LNCAP (cell line): ENCODE measurements around the gene TMSB15C.
A peak's percentile ranks its signal among the peaks of the same experiment; 100 is the strongest.

ENCODE experiments used
- TF ChIP-seq, protein P1 (sequence below): fragments of 450-650 bp; IDR thresholded peaks from 2 replicates; pipeline ENCODE4 v1.5.1; 2017; ENCODE audit warnings: mild to moderate bottlenecking

Gene TMSB15C

DNA sequence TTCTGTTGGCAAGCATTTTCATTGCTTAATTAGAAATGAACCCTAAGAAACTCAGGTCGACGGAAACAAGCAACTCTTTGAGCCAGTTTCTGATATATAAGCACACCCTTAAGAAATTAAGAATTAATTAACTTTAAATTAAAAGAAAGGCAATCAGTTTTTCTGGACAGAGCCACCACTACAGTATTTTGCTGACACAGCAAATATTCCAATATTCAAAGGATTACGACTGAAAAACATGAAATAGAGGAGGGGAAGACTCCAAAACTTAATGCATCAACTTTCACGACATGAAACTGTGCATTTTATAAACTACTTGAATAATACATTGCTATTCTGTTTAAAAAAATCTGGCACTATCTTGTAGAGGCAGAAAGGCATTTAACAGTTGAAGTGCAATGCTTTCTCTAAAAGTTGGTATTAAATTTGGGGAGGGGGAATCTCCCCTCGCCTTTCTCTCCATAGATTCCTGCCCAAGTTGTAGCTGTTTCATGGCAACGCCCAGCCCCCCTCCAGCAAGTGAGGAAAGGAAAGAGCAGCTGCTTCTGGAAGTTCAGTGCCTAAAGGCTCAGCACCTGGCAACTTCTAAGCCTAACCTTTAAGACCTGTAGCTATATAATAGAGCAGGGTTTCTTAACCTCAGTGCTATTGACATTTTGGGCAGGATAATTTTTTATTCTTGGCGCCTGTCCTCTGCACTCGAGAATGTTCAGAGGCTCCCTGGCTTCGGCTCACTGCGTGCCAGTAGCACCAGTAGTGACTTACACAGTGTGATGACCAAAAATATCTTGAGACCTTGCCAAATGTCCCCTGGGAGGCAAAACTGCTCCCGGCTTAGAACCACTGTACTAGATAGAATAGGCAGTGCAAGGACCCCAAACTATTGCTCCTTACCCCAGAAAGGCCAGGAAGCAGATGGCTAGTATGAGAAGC, 29.6 kb upstream of the TMSB15C start:
- TF ChIP-seq, protein P1, sequence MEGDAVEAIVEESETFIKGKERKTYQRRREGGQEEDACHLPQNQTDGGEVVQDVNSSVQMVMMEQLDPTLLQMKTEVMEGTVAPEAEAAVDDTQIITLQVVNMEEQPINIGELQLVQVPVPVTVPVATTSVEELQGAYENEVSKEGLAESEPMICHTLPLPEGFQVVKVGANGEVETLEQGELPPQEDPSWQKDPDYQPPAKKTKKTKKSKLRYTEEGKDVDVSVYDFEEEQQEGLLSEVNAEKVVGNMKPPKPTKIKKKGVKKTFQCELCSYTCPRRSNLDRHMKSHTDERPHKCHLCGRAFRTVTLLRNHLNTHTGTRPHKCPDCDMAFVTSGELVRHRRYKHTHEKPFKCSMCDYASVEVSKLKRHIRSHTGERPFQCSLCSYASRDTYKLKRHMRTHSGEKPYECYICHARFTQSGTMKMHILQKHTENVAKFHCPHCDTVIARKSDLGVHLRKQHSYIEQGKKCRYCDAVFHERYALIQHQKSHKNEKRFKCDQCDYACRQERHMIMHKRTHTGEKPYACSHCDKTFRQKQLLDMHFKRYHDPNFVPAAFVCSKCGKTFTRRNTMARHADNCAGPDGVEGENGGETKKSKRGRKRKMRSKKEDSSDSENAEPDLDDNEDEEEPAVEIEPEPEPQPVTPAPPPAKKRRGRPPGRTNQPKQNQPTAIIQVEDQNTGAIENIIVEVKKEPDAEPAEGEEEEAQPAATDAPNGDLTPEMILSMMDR, result no peak

- TF ChIP-seq, protein P1, result no peak
These were observed 28.6 kb upstream of the TMSB15C start for GRCh38 chrX:104104676-104105075.

- TF ChIP-seq, protein P1, result no peak
These were observed 22.9 kb upstream of the TMSB15C start for GRCh38 chrX:104098919-104099318.

GRCh38 chrX:104098151-104098808, 22.2 kb upstream of the TMSB15C start:
- TF ChIP-seq, protein P1, result peak; percentile 43; the same call in 1 of the 2 replicates

GRCh38 chrX:104085919-104086318, 9.9 kb upstream of the TMSB15C start:
- TF ChIP-seq, protein P1, result no peak

- TF ChIP-seq, protein P1, result no peak
These were observed 9.4 kb upstream of the TMSB15C start for GRCh38 chrX:104085477-104085876.

- TF ChIP-seq, protein P1, result no peak
These were observed 8.7 kb upstream of the TMSB15C start for GRCh38 chrX:104084534-104085277.
